Memory B cell (primary cell): ENCODE data around the gene RTCA.
"Not testable (repeated sequence)": the region's sequence is repeated elsewhere in the genome, so short reads cannot be mapped to it uniquely, and the experiment has no call there.

Source experiments
- ATAC-seq: fragments of 150-1000 bp; cut with Tn5 transposase; 2 replicates; pipeline ENCODE4 v1.10.0; 2021; ENCODE audit warnings: low read depth, mild to moderate bottlenecking, moderate library complexity
- DNase-seq, 2 donors: peaks; one replicate each; pipeline ENCODE4 v3.0.0; 2022; ENCODE audit warnings: low spot score in 2 of 2
- H3K27ac Mint-ChIP-seq: one replicate; pipeline ENCODE4 v1.8.0; 2022; ENCODE audit warnings: mild to moderate bottlenecking, moderate library complexity, mixed read lengths
- H3K27me3 Mint-ChIP-seq: one replicate; pipeline ENCODE4 v1.8.0; 2022; ENCODE audit warnings: mixed read lengths
- H3K36me3 Mint-ChIP-seq: one replicate; pipeline ENCODE4 v1.8.0; 2022; ENCODE audit warnings: mild to moderate bottlenecking, mixed read lengths
- H3K4me1 Mint-ChIP-seq: one replicate; pipeline ENCODE4 v1.8.0; 2022; ENCODE audit warnings: mixed read lengths
- H3K4me3 Mint-ChIP-seq: one replicate; pipeline ENCODE4 v1.8.0; 2022; ENCODE audit warnings: mild to moderate bottlenecking, moderate library complexity, mixed read lengths
- H3K9me3 Mint-ChIP-seq: one replicate; pipeline ENCODE4 v1.8.0; 2022; ENCODE audit warnings: mixed read lengths

Gene RTCA

DNA sequence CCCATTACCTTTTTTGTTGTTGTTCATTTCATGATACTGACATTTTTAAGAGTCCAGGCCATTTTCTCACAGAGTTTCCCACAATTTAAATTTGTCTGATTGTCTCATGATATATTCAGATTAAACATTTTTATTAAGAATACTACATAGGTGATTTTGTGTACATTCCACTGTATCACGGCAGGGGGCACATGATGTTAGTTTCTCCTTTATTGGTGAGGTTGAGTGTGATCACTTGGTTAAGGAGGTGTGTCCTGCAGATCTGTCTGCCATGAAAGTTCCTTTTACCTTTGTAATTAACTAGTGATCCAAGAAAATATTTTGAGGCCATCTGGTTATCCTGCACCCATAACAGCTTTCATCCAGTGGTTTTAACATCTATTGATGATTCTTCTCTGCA, 11.8 kb downstream of the RTCA start:
- no peak for DNase-seq
- Mint-ChIP-seq H3K4me3 (no peak overlapping the region), H3K27ac (no peak overlapping the region), H3K27me3 (no peaks in the 10 kb centered on the region), H3K4me1 (peaks cover 6% of the 10 kb centered on the region), H3K9me3 (no peaks in the 10 kb centered on the region), H3K36me3 (peaks cover 35% of the 10 kb centered on the region)
- ATAC-seq: peak; percentile 56

DNA sequence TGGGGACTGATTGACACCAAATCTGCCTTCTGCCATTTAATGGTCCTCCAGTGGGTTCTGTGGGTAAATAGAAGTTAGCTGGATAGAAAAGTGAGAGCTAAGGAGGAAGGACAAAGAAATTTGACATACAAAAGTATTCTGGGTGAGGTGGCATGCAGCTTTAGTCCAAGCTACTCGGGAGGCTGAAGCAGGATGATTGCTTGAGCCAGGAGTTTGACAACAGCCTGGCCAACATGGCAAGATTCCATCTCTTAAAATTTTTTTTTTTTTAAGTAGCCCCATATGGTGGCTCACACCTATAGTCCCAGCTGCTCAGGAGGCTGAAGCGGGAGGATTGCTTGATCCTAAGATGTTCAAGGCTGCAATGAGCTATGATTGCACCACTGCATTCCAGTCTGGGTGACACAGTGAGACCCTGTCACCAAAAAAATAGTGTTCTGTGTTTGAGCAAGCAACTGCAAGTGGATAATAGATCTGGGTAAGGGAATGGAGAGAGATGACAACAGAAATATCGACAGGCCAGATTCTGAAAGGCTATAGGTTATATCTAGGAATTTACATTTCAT, 13.4 kb downstream of the RTCA start:
- H3K27me3 Mint-ChIP-seq: no peaks in the 10 kb centered on the region
- DNase-seq (no peak), ATAC-seq (no peak)
- H3K4me1 Mint-ChIP-seq: peaks cover 4% of the 10 kb centered on the region
- no peak overlapping the region for H3K4me3 Mint-ChIP-seq
- peak overlapping the region; percentile 36 for H3K27ac Mint-ChIP-seq
- H3K9me3 Mint-ChIP-seq: no peaks in the 10 kb centered on the region
- H3K36me3 Mint-ChIP-seq: peaks cover 33% of the 10 kb centered on the region

DNA sequence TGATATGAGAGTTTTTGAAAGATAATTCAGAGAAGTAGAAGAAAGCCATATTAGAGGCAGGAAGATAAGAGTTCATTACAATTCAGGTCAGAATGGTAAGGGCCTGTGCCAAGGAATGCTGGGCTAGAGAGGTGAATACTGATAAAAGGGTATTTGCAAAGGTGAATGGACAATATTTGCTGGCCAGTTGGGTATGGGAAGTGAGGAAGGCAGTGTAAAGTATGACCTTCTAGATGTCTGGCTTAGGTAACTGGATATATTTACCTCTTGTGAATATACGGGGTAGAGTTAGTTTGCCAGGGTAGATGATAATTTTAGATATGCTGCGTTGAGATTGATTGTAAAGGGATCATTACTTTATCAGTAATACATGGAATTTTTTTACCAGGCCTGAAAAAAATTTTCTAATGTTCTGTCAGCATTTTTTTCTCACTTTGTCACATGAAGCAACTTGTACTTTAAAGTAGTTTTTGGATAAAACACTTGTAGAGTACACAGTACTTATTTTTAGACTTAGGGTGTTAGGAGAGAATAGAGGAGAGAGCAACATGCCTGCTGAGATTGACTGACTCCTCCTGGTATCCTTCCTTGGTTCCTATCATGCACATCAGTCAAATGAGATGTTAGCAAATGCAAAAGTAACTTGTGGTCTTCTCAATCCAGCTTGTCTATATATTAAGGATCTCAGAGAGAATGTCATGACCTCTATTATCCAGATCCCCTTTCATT, 14.1 kb downstream of the RTCA start:
- H3K9me3 Mint-ChIP-seq: no peaks in the 10 kb centered on the region
- DNase-seq (no peak), ATAC-seq (no peak)
- H3K36me3 Mint-ChIP-seq: peaks cover 33% of the 10 kb centered on the region
- H3K27me3 Mint-ChIP-seq: no peaks in the 10 kb centered on the region
- peaks cover 4% of the 10 kb centered on the region for H3K4me1 Mint-ChIP-seq
- H3K27ac Mint-ChIP-seq: no peak overlapping the region
- H3K4me3 Mint-ChIP-seq: no peak overlapping the region

DNA sequence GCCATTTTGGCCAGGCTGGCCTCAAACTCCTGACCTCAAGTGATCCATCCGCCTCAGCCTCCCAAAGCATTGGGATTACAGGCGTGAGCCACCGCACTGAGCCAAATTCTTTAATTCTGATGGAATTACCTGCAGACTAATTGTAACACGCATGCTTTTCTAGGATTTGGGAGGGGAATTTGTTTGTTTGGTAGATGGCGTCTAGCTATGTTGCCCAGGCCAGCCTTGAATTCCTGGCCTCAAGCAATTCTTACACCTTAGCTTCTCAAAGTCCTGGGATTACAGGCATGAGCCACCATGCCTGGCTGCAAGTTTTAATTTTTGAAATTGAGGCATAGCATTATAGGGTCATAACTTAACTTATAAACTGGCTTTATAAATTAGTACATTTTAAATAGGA, 18.6 kb downstream of the RTCA start:
- H3K9me3 Mint-ChIP-seq: no peaks in the 10 kb centered on the region
- H3K4me3 Mint-ChIP-seq: no peak overlapping the region
- H3K36me3 Mint-ChIP-seq: peaks cover 24% of the 10 kb centered on the region
- H3K27me3 Mint-ChIP-seq: no peaks in the 10 kb centered on the region
- DNase-seq (no peak), ATAC-seq (no peak)
- no peak overlapping the region for H3K27ac Mint-ChIP-seq
- peaks cover 3% of the 10 kb centered on the region for H3K4me1 Mint-ChIP-seq

DNA sequence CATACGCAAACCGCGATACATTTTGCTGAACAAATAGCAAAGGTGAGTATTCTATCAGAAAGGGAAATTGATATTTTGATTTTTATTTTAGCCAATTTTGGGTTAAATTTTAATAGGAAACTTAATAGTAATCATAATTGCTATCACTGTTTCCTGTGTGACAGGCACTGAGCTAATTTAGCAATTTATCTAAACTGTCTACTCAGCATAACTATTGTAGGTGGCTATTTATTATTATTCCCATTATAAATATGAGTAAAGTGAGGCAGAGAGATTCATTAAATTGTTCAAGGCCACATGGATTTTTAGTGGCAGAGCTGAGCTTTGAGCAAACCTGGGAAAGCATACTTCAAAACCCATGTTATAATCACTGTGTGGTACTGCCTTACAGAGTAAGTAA, 21.1 kb downstream of the RTCA start:
- Mint-ChIP-seq H3K4me3 (no peak overlapping the region), H3K27me3 (no peaks in the 10 kb centered on the region), H3K9me3 (no peaks in the 10 kb centered on the region), H3K27ac (no peak overlapping the region), H3K4me1 (no peaks in the 10 kb centered on the region), H3K36me3 (peaks cover 19% of the 10 kb centered on the region)
- DNase-seq (no peak), ATAC-seq (no peak)

DNA sequence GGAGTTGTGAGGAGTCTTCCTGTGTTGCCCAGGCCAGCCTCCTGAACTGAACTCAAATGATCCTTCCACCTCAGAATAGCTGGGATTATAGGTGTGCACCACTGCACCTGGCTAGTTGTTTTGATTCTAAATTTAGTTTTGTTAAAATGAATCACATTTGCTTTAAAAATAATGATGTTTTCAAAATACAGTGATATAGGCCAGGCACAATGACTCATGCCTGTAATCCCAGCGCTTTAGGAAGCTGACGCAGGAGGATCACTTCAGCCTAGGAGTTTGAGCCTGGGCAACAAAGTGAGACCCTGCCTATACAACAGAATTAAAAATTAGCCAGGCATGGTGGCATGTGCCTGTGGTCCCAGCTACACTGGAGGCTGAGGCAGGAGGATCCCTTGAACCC, 24.3 kb downstream of the RTCA start:
- no peak overlapping the region for H3K27ac Mint-ChIP-seq
- H3K9me3 Mint-ChIP-seq: no peaks in the 10 kb centered on the region
- peaks cover 20% of the 10 kb centered on the region for H3K36me3 Mint-ChIP-seq
- H3K4me1 Mint-ChIP-seq: no peaks in the 10 kb centered on the region
- ATAC-seq (no peak), DNase-seq (no peak)
- H3K27me3 Mint-ChIP-seq: no peaks in the 10 kb centered on the region
- H3K4me3 Mint-ChIP-seq: no peak overlapping the region

DNA sequence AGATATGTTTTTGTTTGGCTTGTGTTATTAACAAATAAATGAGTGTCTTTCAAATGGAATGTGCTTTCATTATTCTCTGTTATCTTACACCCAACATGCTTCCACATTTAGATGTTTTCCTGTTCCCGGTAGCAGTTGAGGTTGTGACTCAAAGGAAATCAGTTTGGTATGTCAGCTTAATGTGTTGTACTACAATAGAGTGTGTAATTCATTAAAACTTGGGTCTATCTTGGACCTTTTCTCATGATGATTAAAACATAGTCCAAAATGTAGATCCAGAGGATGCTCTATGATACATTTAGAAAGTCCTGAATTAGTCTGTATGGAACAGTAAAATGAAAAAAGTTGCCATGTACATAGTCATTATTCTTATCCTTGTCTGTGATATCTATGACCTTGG, 26.7 kb downstream of the RTCA start:
- DNase-seq (no peak), ATAC-seq (no peak)
- Mint-ChIP-seq H3K4me3 (no peak overlapping the region), H3K27ac (no peak overlapping the region), H3K4me1 (no peaks in the 10 kb centered on the region), H3K9me3 (no peaks in the 10 kb centered on the region), H3K36me3 (peaks cover 15% of the 10 kb centered on the region), H3K27me3 (no peaks in the 10 kb centered on the region)

DNA sequence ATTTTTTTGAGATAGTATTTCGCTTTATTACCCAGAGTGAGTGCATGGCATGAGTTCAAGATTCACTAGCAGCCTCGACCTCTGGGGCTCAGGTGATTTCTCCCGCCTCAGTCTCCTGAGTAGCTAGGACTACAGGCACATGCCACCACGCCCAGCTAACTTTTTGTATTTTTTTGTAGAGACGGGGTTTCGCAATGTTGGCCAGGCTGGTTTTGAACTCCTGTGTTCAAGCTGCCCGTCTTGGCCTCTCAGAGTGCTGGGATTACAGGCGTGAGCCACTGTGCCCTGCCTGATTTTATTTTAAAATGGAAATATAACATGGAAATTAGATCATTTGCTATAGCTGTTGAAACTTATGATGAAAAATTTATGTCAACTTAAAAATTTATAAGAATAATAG, 30.1 kb downstream of the RTCA start:
- Mint-ChIP-seq H3K27me3 (no peaks in the 10 kb centered on the region), H3K4me1 (no peaks in the 10 kb centered on the region), H3K4me3 (no peak overlapping the region), H3K27ac (no peak overlapping the region), H3K36me3 (peaks cover 12% of the 10 kb centered on the region), H3K9me3 (no peaks in the 10 kb centered on the region)
- DNase-seq: no peak
- no peak for ATAC-seq

DNA sequence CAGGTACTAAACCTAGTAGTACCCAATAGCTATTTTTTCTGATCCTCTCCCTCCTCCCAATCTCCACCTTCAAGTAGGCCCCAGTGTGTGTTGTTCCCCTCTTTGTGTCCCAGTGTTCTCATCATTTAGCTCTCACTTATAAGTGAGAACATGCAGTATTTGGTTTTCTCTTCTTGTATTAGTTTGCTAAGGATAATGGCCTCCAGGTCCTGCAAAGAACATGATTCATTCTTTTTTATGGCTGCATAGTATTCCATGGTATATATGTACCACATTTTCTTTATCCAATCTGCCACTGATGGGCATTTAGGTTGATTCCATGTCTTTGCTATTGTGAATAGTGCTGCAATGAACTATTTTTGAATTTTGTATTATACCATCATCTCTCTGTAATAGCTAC, 31.0 kb downstream of the RTCA start:
- not testable (repeated sequence) for H3K27me3 Mint-ChIP-seq, H3K4me3 Mint-ChIP-seq, H3K4me1 Mint-ChIP-seq, H3K9me3 Mint-ChIP-seq, DNase-seq, ATAC-seq, H3K27ac Mint-ChIP-seq
- peaks cover 12% of the 10 kb centered on the region for H3K36me3 Mint-ChIP-seq

DNA sequence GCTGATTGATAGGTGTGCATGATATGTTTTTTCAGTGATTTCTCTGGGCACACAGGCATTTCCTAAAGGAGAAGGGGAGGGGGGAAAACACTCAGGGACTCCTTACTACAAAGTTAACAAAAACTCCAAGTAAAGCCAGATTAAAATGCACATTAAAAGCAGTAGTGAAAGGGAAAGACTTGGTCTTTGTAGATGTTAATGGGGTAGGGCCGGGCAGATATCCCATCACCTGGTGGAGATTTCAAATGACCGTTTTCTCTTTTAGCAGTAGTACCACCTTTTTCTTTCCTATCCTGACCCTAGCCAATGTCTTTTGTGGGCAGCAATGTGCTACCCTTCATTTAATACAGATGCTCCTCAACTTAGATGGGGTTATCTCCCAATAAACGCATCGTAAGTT, 32.5 kb downstream of the RTCA start:
- no peaks in the 10 kb centered on the region for H3K9me3 Mint-ChIP-seq
- H3K4me1 Mint-ChIP-seq: no peaks in the 10 kb centered on the region
- H3K36me3 Mint-ChIP-seq: peaks cover 3% of the 10 kb centered on the region
- ATAC-seq: no peak
- H3K27me3 Mint-ChIP-seq: no peaks in the 10 kb centered on the region
- no peak for DNase-seq
- H3K27ac Mint-ChIP-seq: no peak overlapping the region
- H3K4me3 Mint-ChIP-seq: no peak overlapping the region

DNA sequence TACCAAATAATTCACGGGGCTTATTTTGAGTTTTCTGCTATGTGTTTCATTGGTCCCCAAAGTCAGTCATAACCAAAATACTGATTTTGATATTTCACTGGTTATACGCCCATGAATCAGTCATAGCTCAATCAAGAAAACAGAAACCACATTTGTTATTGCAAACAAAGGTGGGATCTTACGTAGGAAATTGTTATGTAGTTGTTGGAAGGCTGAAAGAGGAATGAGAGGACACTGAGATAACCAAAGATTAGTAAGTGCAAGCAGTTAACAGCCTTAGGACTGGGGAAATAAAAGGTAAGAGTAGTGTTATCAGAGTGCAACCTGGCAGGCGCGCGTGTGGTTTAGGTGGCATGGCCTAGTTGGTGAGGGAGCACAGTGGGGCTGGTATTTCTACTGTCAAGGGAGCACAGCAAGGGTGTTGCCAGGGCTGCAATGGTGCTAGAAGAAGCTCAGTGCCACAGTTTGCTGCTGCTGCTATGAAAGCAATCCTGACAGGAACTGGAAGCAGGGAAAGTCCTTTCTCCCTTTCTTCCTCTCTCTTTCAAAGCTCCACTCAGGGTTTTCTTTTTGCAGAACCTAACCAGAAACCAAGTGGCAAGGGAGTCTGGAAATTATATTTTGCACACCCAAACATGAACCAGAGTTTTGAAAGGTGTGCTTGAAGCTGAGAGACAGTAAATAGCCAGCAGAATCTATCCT, 33.7 kb downstream of the RTCA start:
- no peak for ATAC-seq
- H3K27ac Mint-ChIP-seq: no peak overlapping the region

DNA sequence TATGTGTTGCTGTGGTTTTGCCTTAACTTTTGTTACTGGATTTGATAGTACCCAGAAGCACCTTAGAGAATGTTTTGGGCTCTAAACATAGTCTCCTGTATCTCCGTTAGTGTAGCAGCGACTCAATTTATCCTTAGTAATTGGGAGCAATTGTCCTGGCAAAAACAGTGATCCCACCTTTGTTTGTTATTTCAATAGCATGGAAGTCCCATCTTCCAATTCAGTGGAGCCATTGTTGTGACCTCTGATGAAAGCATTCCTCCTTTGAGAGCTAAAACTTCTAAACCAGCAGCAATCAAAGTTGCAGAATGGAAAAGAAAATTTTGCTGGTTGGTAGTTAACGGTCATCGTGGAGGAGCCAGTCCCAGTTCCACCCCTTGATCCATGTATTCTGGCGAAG, 34.7 kb downstream of the RTCA start:
- H3K27ac Mint-ChIP-seq: no peak overlapping the region
- ATAC-seq: no peak
- H3K36me3 Mint-ChIP-seq: peaks cover 3% of the 10 kb centered on the region
- no peaks in the 10 kb centered on the region for H3K27me3 Mint-ChIP-seq
- H3K4me3 Mint-ChIP-seq: no peak overlapping the region
- H3K9me3 Mint-ChIP-seq: no peaks in the 10 kb centered on the region
- DNase-seq: no peak
- H3K4me1 Mint-ChIP-seq: no peaks in the 10 kb centered on the region

More for the DNA sequence above, 33.7 kb downstream of the RTCA start:
- Mint-ChIP-seq H3K4me3 (no peak overlapping the region), H3K36me3 (peaks cover 3% of the 10 kb centered on the region), H3K9me3 (no peaks in the 10 kb centered on the region), H3K4me1 (no peaks in the 10 kb centered on the region), H3K27me3 (no peaks in the 10 kb centered on the region)
- no peak for DNase-seq

DNA sequence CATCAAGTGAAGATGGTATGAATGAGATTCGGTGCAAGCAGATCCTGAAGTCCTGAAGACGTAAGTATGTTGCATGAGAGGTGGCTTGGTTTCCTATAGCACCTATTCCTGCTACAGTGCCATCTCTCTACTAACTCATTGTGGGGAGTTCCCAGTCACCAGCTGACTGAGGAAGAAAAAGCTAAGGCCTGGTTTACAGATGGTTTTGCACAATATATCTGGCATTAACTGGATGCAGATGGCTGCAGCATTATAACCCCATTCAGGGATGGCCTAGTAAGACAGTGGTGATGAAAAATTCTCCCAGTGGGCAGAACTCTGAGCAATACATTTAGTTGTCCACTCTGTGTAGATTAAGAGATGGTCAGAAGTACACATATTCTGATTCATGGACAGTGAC, 36.7 kb downstream of the RTCA start:
- no peaks in the 10 kb centered on the region for H3K36me3 Mint-ChIP-seq
- H3K4me3 Mint-ChIP-seq: no peak overlapping the region
- no peaks in the 10 kb centered on the region for H3K4me1 Mint-ChIP-seq
- ATAC-seq: no peak
- H3K9me3 Mint-ChIP-seq: no peaks in the 10 kb centered on the region
- no peaks in the 10 kb centered on the region for H3K27me3 Mint-ChIP-seq
- H3K27ac Mint-ChIP-seq: no peak overlapping the region
- DNase-seq: no peak

DNA sequence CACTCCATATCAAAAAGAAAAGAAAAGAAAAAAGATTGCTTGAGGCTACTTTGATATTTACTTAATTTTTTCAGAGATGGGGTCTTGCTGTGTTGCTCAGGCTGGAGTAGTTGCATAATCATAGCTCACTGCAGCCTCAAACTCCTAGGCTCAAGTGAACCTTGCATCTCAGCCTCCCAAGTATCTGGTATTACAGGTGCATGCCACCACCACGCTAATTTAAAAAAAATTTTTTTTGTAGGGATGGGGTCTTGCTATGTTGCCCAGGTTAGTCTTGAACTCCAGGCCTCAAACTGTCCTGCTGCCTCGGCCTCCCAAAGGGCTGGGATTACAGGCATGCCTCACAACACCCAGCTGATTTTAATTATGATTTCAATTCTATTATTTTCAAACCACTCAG, 38.2 kb downstream of the RTCA start:
- H3K27me3 Mint-ChIP-seq: no peaks in the 10 kb centered on the region
- DNase-seq (no peak), ATAC-seq (no peak)
- no peak overlapping the region for H3K4me3 Mint-ChIP-seq
- no peaks in the 10 kb centered on the region for H3K9me3 Mint-ChIP-seq
- no peaks in the 10 kb centered on the region for H3K4me1 Mint-ChIP-seq
- no peak overlapping the region for H3K27ac Mint-ChIP-seq
- H3K36me3 Mint-ChIP-seq: no peaks in the 10 kb centered on the region

DNA sequence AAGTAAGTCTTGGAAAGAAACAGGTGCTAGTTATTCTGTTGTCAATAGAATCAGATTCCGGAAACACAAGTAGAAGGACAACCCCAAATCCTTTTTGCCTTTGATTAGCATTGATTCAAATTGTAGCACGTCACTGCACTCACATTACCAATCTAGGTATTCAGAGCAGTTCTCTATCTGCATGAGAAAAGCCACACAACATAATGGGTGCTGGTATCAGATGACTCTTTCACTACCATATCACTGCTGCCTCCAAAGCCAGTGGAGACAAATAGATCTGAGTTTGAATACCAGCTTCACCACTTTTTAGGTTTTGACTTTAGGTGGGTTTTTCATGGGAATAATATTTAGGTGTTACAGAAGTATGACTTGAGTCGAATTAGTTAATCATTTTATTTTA, 38.9 kb downstream of the RTCA start:
- Mint-ChIP-seq H3K27me3 (no peaks in the 10 kb centered on the region), H3K4me1 (no peaks in the 10 kb centered on the region), H3K27ac (no peak overlapping the region), H3K36me3 (no peaks in the 10 kb centered on the region), H3K4me3 (no peak overlapping the region), H3K9me3 (peaks cover 2% of the 10 kb centered on the region)
- DNase-seq: no peak
- ATAC-seq: no peak
